GM10248 (cell line): ENCODE measurements around the gene PLA2G12A.

Source experiments
- CTCF ChIA-PET: fragments of 300-600 bp; sonication (Branson Sonifier 250); formaldehyde crosslinking; extraction: SDS; loops from one replicate; lab custom pipeline; 2021; ENCODE audit warnings: antibody characterized with exemption; lab: Yijun Ruan, JAX
- POLR2A ChIA-PET: fragments of 350-650 bp; sonication (Branson Sonifier 250); formaldehyde crosslinking; extraction: SDS; loops from one replicate; lab custom pipeline; 2020; ENCODE audit warnings: antibody characterized with exemption; lab: Yijun Ruan, JAX
- DNase-seq: peaks from one replicate; pipeline ENCODE4 v3.0.0; 2012; ENCODE audit errors: extremely low spot score
- CTCF ChIP-seq: IDR thresholded peaks from 2 replicates; pipeline ENCODE4 v1.5.1; 2012; ENCODE audit warnings: mild to moderate bottlenecking, low read depth; ENCODE audit errors: extremely low read depth, missing control alignments, control extremely low read depth

Gene PLA2G12A

GRCh38 chr4:109730619-109731545, 1.0 kb upstream of the PLA2G12A start:
- no peak for TF ChIP-seq CTCF
- no peak for DNase-seq
- ChIA-PET POLR2A (no interaction called here), CTCF (interaction anchor here (1.2 to 3.2 kb wide), 7 partner anchors 9 to 287 kb away, joined by 3 to 16 read pairs (median 5); partner anchors contain the start of gene CASP6)

GRCh38 chr4:109729117-109729717, 653 bp downstream of the PLA2G12A start:
- ChIA-PET CTCF (interaction anchor here (1.5 to 3.2 kb wide), 3 partner anchors 16 to 28 kb away, joined by 3 to 16 read pairs (median 4); partner anchors contain the start of gene CASP6), POLR2A (no interaction called here)
- no peak for DNase-seq
- no peak for TF ChIP-seq CTCF

GRCh38 chr4:109728385-109728784, 1.5 kb downstream of the PLA2G12A start:
- DNase-seq: no peak
- no peak for TF ChIP-seq CTCF
- ChIA-PET POLR2A (no interaction called here), CTCF (interaction anchor here (1.8 kb wide), 1 partner anchor 27 kb away, joined by 4 read pairs; no protein-coding TSS in a partner anchor)

- ChIA-PET CTCF (interaction anchor here (1.1 kb wide), 1 partner anchor 290 kb away, joined by 3 read pairs; no protein-coding TSS in a partner anchor), POLR2A (no interaction called here)
- DNase-seq: no peak
- no peak for TF ChIP-seq CTCF
These were observed 6.8 kb downstream of the PLA2G12A start for GRCh38 chr4:109723110-109723509.

GRCh38 chr4:109722357-109722756, 7.5 kb downstream of the PLA2G12A start:
- DNase-seq: no peak
- no peak for TF ChIP-seq CTCF
- CTCF ChIA-PET: no interaction called here
- POLR2A ChIA-PET: no interaction called here

- ChIA-PET CTCF (interaction anchor here (1.1 to 1.8 kb wide), 2 partner anchors 18 to 35 kb away, joined by 3 to 4 read pairs; partner anchors contain the start of gene CASP6), POLR2A (no interaction called here)
- DNase-seq: no peak
- no peak for TF ChIP-seq CTCF
These were observed 8.8 kb downstream of the PLA2G12A start for GRCh38 chr4:109721033-109721432.
